ENCODE data around the gene PTGDR2.

The PTGDR2 gene

DNA sequence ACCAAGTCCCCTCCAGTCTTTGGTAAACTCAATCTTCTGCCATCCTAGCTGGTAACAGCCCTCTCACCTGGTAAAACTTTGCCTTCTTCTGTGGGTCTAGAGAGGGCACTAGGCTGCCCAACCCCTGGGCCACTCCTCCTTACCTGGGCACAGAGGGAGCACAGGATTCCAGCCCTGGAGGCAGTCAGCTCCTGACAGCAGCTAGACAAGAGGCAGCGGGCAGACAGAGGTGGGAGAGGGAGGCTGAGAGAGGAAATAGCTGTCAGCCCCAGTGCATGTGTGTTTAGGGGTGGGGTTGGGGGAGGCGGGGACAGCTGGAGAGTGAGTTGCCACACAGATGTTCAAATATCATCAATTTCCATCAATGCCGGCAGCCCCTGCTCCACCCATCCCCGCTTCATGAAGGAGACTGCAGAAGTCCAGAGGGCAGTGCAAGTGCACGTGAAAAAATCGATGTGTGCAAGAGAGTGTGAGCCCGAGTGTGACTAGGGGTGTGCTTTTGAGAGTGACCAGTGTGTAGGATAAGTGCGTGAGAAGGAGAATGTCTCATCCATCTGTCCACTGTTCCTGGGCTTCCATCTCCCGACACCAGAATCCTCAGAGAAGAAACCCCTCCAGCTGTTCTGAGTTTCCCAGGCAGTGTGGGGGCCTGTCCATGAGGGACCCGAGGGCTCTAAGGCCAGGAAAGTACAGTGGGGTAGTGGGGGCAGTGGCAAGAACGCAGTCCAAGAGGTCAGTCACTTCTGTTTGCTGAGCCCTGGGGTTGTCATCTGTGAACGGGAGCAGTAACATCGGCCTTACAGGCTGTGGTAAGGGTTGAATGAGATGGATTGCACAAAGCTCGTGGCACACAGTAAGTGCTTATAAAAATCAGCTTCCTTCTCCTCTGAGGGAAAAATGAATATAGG lies at the start of gene PTGDR2:
Gene PTGDR2 (minus strand): TSS at position 225 of the 908 bp plus-strand sequence. CDS start 2,228 bp downstream, outside the sequence.
- Histone ChIP-seq H3K4me3 (ENCODE audit: low read length) (no peak within 1 kb of the TSS), H3K4me1 (ENCODE audit: insufficient read depth, low read length) (no peaks in the 10 kb centered on the region), H3K27me3 (ENCODE audit: insufficient read depth, low read length) (no peaks in the 10 kb centered on the region), H2AFZ (ENCODE audit: low read depth, low read length) (no peak within 1 kb of the TSS), H3K36me3 (ENCODE audit: insufficient read depth, low read length) (peaks cover 8% of the 10 kb centered on the region), H3K9me3 (ENCODE audit: low read length) (no peaks in the 10 kb centered on the region)

DNA sequence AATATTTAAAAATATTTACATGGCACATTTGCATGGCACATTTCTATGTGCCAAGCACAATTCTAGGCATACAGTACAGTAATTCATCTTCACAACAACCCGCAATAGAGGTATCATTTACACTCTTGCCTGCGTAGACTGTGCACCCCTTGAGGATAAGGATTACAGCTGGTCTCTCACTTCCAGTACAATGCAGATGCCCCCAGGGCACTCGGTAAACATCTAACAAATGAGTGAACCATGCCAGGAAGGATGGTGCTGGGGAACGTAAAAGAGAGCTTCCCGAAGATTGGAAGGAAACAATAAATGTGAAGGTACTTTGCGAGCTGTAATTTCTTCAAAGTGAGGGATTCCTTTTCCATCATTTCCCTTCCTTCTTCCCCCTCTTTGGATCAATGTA lies 49.3 kb upstream of the PTGDR2 start:
- peaks cover 21% of the 10 kb centered on the region for H3K4me1 ChIP-seq (ENCODE audit: insufficient read depth, low read length)
- no peaks in the 10 kb centered on the region for H3K27me3 ChIP-seq (ENCODE audit: insufficient read depth, low read length)
- peak overlapping the region; percentile 87 for H3K4me3 ChIP-seq (ENCODE audit: low read length)
- no peaks in the 10 kb centered on the region for H3K9me3 ChIP-seq (ENCODE audit: low read length)
- H3K36me3 ChIP-seq (ENCODE audit: insufficient read depth, low read length) = peaks cover 38% of the 10 kb centered on the region
- H2AFZ ChIP-seq (ENCODE audit: low read depth, low read length) = no peak overlapping the region

DNA sequence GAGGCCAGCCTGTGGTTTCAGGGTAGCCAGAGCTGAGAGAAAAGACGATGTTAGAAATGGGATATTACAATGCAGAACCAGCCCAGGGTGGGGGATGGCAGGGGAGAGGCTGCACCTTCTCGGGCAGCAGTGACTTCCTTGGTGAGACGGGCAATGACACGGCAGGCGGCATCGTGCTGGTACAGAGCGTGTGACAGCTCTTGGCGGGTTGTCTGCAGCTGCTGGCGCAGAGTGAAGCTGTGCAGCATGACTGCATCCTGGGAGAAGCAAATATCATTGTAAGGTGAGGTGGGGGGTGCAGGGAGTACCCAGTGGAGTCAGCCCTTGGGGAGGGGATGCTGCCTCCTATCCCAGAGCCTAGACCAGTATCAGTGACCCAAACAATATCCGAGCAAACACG lies 46.9 kb upstream of the PTGDR2 start:
- Histone ChIP-seq H3K9me3 (ENCODE audit: low read length) (no peaks in the 10 kb centered on the region), H3K4me3 (ENCODE audit: low read length) (no peak overlapping the region), H2AFZ (ENCODE audit: low read depth, low read length) (no peak overlapping the region), H3K36me3 (ENCODE audit: insufficient read depth, low read length) (peaks cover 60% of the 10 kb centered on the region), H3K27me3 (ENCODE audit: insufficient read depth, low read length) (no peaks in the 10 kb centered on the region), H3K4me1 (ENCODE audit: insufficient read depth, low read length) (peaks cover 21% of the 10 kb centered on the region)

DNA sequence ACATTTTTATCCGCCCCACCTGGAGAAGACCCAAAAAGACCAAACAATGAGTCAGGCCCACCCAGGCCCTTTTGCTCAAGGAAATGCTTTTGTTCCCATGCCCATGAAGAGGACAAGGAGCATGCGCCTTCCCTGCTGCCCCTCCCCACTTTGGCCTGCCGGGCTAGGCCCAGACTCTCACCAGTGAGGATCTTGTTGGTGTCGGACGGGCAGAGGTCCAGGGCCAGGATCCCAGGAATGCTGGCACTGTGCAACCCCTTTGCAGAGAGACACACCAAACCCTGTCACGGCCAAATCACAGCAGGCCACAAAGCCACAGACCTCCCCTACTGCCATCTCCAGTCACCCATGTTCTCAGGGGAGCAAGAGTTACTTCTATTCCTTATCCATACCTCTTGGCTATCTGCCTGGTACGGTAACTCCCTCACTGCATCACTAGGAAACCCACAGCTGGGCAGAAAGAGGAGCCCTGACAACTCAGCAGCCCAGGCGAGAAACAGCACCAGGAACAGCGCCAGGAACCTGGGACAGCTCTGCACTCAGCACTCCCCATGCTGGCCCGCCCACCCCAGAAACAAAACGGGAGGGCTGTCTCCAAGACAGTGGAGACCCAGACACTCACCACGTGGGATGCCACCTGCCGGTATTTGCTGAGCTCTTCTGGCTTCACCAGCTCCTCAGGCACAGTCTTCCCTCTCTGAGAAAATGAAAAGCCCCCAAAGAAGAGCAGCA lies 45.1 kb upstream of the PTGDR2 start:
- Histone ChIP-seq H2AFZ (ENCODE audit: low read depth, low read length) (no peak overlapping the region), H3K4me3 (ENCODE audit: low read length) (no peak overlapping the region), H3K4me1 (ENCODE audit: insufficient read depth, low read length) (peaks cover 16% of the 10 kb centered on the region), H3K36me3 (ENCODE audit: insufficient read depth, low read length) (peaks cover 76% of the 10 kb centered on the region), H3K27me3 (ENCODE audit: insufficient read depth, low read length) (no peaks in the 10 kb centered on the region), H3K9me3 (ENCODE audit: low read length) (no peaks in the 10 kb centered on the region)

DNA sequence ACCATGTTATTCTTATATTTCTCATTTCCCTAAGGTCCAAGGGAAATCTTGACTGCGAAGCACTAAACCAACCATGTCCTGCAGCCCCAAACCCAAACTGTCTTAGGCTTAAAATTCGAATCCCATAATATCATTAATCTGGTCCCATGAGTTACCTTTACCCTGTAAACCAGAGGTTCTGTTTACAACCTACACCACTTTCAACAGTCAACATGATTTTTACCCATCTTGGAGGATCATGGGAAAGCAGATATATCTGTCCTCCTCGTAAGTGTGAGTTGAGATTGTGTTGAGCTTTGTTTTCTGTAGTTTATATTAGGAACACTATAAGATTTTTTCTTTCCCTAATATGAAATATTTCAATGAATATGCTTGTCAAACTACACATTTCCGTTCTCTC lies 44.2 kb upstream of the PTGDR2 start:
- H3K9me3 ChIP-seq (ENCODE audit: low read length) = no peaks in the 10 kb centered on the region
- H3K36me3 ChIP-seq (ENCODE audit: insufficient read depth, low read length) = peaks cover 83% of the 10 kb centered on the region
- no peak overlapping the region for H2AFZ ChIP-seq (ENCODE audit: low read depth, low read length)
- no peak overlapping the region for H3K4me3 ChIP-seq (ENCODE audit: low read length)
- peaks cover 7% of the 10 kb centered on the region for H3K4me1 ChIP-seq (ENCODE audit: insufficient read depth, low read length)
- H3K27me3 ChIP-seq (ENCODE audit: insufficient read depth, low read length) = no peaks in the 10 kb centered on the region

DNA sequence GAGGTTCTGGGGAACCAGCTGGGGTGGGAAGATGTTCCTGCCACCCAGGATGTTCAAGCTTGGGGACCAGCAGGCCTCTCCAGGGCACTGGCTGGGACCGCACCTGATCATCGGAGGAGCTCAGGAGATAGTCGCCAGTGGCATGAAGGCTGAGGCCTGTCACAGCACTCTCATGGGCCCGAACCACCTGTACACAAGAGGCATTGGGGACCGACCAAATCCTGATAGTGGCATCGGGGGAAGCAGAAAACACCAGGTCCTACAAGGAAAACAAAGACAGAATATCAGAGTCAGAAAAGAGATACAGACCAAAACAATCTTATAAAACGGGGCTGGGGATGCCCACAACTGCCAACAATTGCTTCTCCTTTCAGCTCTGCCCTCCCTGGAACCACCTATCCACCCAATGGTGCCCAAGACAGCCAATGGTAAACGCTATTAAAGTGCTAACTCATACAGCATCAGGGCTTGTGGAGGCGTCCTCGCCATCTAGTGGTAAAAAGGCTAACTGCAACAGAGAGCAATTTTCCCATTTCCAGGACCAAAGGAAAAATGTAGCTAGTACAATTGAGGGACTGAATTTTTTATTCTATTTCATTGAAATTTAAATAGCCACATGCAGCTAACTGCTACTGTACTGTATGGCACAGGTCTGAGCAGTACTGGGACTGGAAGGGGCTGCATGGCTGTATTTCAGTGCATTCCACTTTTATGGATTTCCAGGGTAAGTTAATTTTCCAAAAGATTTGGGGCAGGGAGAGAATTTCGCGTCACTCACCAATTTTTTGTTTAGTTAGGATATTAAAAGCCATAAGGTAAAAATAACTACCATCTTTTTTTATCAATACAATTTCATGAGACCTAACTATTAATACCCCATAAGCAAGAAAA lies 43.5 kb upstream of the PTGDR2 start:
- Histone ChIP-seq H3K9me3 (ENCODE audit: low read length) (no peaks in the 10 kb centered on the region), H3K36me3 (ENCODE audit: insufficient read depth, low read length) (peaks cover 85% of the 10 kb centered on the region), H3K4me3 (ENCODE audit: low read length) (no peak overlapping the region), H3K27me3 (ENCODE audit: insufficient read depth, low read length) (no peaks in the 10 kb centered on the region), H2AFZ (ENCODE audit: low read depth, low read length) (no peak overlapping the region), H3K4me1 (ENCODE audit: insufficient read depth, low read length) (peaks cover under 1% of the 10 kb centered on the region)

DNA sequence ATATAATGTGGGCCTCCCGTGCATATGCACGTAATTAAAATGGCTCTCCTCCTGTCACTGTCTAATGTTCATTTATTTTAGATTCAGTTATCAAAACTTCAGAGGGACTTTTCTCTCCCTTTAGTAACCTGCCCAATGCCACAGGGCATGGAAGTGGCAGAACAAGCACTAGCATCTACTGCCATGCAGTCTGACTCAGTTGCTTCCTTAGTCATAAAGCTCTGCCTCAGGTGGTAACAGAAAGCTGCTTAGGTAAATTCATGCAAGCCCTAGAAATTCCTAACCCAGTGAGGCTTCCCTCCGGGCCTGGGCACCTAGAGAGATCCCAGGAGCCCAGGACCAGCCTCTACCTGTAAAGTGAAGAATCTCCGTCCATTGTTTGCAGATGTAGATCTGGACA lies 41.7 kb upstream of the PTGDR2 start:
- H3K27me3 ChIP-seq (ENCODE audit: insufficient read depth, low read length) = no peaks in the 10 kb centered on the region
- no peak overlapping the region for H3K4me3 ChIP-seq (ENCODE audit: low read length)
- H3K9me3 ChIP-seq (ENCODE audit: low read length) = no peaks in the 10 kb centered on the region
- H2AFZ ChIP-seq (ENCODE audit: low read depth, low read length) = no peak overlapping the region
- H3K4me1 ChIP-seq (ENCODE audit: insufficient read depth, low read length) = no peaks in the 10 kb centered on the region
- peaks cover 79% of the 10 kb centered on the region for H3K36me3 ChIP-seq (ENCODE audit: insufficient read depth, low read length)

DNA sequence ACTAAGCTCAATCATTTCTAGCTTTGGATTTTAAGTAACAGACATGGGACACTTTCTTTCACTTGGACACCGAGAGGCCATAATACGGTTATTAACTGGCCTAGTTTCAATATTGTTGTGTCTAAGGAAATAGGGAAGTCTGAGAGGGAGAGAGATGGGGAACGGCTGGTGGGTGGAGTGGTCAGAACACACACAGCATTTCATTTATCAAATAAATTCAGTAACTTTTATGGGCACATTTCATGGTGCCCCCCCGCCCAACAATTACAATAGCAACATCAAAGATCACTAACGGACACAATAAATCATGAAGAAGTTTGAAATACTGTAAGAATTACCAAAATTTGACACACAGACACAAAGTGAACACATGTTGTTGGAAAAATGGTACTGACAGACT lies 39.9 kb upstream of the PTGDR2 start:
- H2AFZ ChIP-seq (ENCODE audit: low read depth, low read length) = no peak overlapping the region
- H3K9me3 ChIP-seq (ENCODE audit: low read length) = no peaks in the 10 kb centered on the region
- H3K27me3 ChIP-seq (ENCODE audit: insufficient read depth, low read length) = no peaks in the 10 kb centered on the region
- H3K36me3 ChIP-seq (ENCODE audit: insufficient read depth, low read length) = peaks cover 72% of the 10 kb centered on the region
- H3K4me3 ChIP-seq (ENCODE audit: low read length) = no peak overlapping the region
- no peaks in the 10 kb centered on the region for H3K4me1 ChIP-seq (ENCODE audit: insufficient read depth, low read length)

DNA sequence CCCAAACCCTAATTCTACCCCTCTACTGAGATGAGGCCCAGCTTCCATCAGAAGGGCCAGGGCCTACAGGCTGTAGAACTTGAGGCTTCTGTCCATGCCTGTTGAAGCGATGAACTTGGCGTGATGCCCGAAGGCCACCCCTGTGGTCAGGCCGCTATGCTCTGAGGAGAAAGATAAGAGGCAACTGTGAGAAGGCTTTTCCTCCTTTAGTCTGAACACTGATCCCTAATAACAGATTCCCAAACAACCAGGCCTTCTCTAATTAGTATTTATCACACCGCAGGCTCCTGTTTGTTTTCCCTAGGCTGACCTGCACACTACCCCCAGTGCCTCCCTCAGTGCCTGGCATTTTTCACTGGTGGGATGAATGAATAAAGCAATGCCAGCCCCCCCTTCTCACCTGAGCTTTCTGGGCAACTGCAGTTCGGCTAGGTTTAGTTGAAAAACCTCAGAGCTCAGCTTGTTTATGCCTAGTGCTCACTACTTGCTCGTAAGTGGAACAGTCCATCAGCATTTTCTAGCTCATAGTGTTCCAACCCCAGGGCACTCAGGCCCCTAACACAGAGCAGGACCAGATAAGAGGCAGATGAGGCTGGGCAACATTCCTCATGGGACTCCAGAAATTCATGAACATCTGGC lies 35.5 kb upstream of the PTGDR2 start:
- H3K36me3 ChIP-seq (ENCODE audit: insufficient read depth, low read length) = peaks cover 37% of the 10 kb centered on the region
- H3K27me3 ChIP-seq (ENCODE audit: insufficient read depth, low read length) = no peaks in the 10 kb centered on the region
- H3K9me3 ChIP-seq (ENCODE audit: low read length) = no peaks in the 10 kb centered on the region
- H3K4me3 ChIP-seq (ENCODE audit: low read length) = no peak overlapping the region
- H2AFZ ChIP-seq (ENCODE audit: low read depth, low read length) = no peak overlapping the region
- H3K4me1 ChIP-seq (ENCODE audit: insufficient read depth, low read length) = no peaks in the 10 kb centered on the region

DNA sequence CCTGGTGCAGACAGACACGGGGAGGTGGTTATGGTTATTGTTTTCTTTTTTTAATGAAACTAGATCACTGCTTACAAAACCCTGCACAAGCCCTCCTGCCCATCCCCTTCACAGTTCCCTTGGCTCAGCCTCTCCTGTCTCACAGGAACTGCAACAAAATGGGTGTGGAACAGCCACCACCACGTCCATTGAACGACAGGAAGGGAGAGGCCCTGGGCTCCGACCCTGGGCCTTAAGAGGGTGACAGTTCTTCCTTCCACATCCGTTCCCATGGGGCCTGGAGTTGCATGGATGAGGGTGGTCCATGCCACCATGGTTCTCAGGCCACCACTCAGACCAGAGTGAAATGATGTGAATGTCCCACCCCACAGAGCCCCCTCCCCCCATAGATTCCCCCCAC lies 34.9 kb upstream of the PTGDR2 start:
- H3K9me3 ChIP-seq (ENCODE audit: low read length) = no peaks in the 10 kb centered on the region
- H2AFZ ChIP-seq (ENCODE audit: low read depth, low read length) = no peak overlapping the region
- H3K36me3 ChIP-seq (ENCODE audit: insufficient read depth, low read length) = peaks cover 31% of the 10 kb centered on the region
- H3K4me1 ChIP-seq (ENCODE audit: insufficient read depth, low read length) = no peaks in the 10 kb centered on the region
- no peak overlapping the region for H3K4me3 ChIP-seq (ENCODE audit: low read length)
- H3K27me3 ChIP-seq (ENCODE audit: insufficient read depth, low read length) = no peaks in the 10 kb centered on the region

DNA sequence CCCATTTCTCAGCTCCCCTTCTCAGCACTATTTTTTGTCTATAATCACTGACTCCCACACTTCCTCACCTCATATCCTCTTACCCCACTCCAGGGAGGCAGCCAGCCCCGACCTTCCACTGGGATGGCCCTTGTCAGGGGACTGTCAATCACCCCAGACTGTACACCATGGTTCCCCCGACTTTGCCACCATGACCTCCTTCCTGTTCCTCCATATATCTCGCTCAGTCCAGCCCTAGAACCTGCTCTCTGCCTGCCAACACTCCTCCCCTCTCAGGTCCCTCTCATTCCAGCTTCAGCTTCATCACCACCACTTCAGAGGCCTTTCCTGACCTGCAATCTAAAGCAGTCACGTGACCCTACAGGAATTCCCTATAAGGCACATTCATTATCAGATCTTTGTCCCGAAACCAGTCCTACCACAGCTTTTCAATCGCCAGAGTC lies 34.1 kb upstream of the PTGDR2 start:
- H3K4me3 ChIP-seq (ENCODE audit: low read length) = no peak overlapping the region
- no peak overlapping the region for H2AFZ ChIP-seq (ENCODE audit: low read depth, low read length)
- H3K4me1 ChIP-seq (ENCODE audit: insufficient read depth, low read length) = no peaks in the 10 kb centered on the region
- no peaks in the 10 kb centered on the region for H3K9me3 ChIP-seq (ENCODE audit: low read length)
- H3K36me3 ChIP-seq (ENCODE audit: insufficient read depth, low read length) = peaks cover 25% of the 10 kb centered on the region
- no peaks in the 10 kb centered on the region for H3K27me3 ChIP-seq (ENCODE audit: insufficient read depth, low read length)

DNA sequence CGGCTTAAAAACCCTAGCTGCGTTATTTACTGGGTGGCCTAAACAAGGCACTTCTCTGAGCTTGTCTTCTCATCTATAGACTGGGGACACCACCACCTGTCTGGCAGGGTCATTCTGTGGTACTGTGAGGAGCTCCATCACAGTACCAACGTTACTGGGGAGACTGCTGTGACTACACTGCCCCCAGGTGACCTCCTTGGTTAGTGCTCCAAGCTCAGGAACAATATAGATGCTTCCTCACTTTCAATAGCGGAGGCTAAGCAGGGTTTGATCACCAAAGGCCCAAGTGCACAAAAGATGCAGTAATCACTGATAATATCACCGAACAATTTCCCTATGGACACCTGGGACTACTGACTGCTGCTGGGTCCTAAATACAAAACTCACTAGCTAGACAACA lies 31.8 kb upstream of the PTGDR2 start:
- Histone ChIP-seq H3K4me3 (ENCODE audit: low read length) (no peak overlapping the region), H3K27me3 (ENCODE audit: insufficient read depth, low read length) (no peaks in the 10 kb centered on the region), H3K36me3 (ENCODE audit: insufficient read depth, low read length) (peaks cover 15% of the 10 kb centered on the region), H3K4me1 (ENCODE audit: insufficient read depth, low read length) (no peaks in the 10 kb centered on the region), H3K9me3 (ENCODE audit: low read length) (no peaks in the 10 kb centered on the region), H2AFZ (ENCODE audit: low read depth, low read length) (no peak overlapping the region)
